H1 (cell line): ENCODE measurements around the gene WFIKKN1. TPM values are rescaled to one million over a fixed set of nuclear protein-coding genes. Genes with fewer than 3 reads are reported as not detected.

Source experiments
- CTCF ChIA-PET: fragments of 300-600 bp; sonication (Branson Sonifier 250); formaldehyde crosslinking; loops from one replicate; lab custom pipeline; 2021; ENCODE audit not compliant: partially characterized antibody; lab: Charles Lee
- POLR2A ChIA-PET: fragments of 300-600 bp; sonication (Branson Sonifier 250); formaldehyde crosslinking; loops from one replicate; lab custom pipeline; 2021; ENCODE audit warnings: inconsistent platforms; ENCODE audit not compliant: partially characterized antibody; lab: Charles Lee
- DNase-seq, 2 experiments: peaks; one replicate each; pipeline versions ENCODE4 v3.0.0 to v3.0.0-alpha.2; 2010 to 2022; ENCODE audit warnings: low spot score in 2 of 2, low read depth in 1 of 2, mixed read lengths in 1 of 2
- FAIRE-seq: peaks from 2 replicates; lab custom pipeline; 2011; peaks lifted over from hg19 to GRCh38; lab: Jason Lieb, UNC
- H2AFZ ChIP-seq: 2 replicates; pipeline ENCODE4 v1.8.1; 2012; ENCODE audit warnings: low read length, inconsistent platforms
- H2AK5ac ChIP-seq: 2 replicates; pipeline ENCODE4 v1.6.1; 2013; ENCODE audit warnings: low read depth, low read length
- H2BK120ac ChIP-seq: replicated peaks from 2 replicates; pipeline ENCODE3; 2013; ENCODE audit warnings: low read depth, low read length, inconsistent platforms
- H2BK12ac ChIP-seq: 2 replicates; pipeline ENCODE4 v1.6.1; 2013; ENCODE audit warnings: low read depth, low read length
- H2BK15ac ChIP-seq: 2 replicates; pipeline ENCODE4 v1.6.1; 2013; ENCODE audit warnings: low read length
- H2BK20ac ChIP-seq: 2 replicates; pipeline ENCODE4 v1.6.1; 2013; ENCODE audit warnings: low read length
- H2BK5ac ChIP-seq: 2 replicates; pipeline ENCODE4 v1.6.1; 2013; ENCODE audit warnings: low read depth, low read length
- H3K14ac ChIP-seq: 2 replicates; pipeline ENCODE4 v1.6.1; 2013; ENCODE audit warnings: inconsistent platforms; ENCODE audit not compliant: insufficient read length
- H3K18ac ChIP-seq: 2 replicates; pipeline ENCODE4 v1.6.1; 2013; ENCODE audit warnings: low read length; ENCODE audit errors: extremely low read depth
- H3K23ac ChIP-seq: 2 replicates; pipeline ENCODE4 v1.6.1; 2013; ENCODE audit warnings: inconsistent platforms; ENCODE audit not compliant: insufficient read length
- H3K23me2 ChIP-seq: 2 replicates; pipeline ENCODE4 v1.6.1; 2013; ENCODE audit warnings: low read depth, low read length
- H3K27ac ChIP-seq: 2 replicates; pipeline ENCODE4 v1.6.1; 2011; ENCODE audit warnings: low read depth, low read length, inconsistent platforms
- H3K27me3 ChIP-seq, 4 experiments: replicated peaks in 1 of 4; 1 replicate in 1 of 4; 2 replicates in 3 of 4; pipeline versions ENCODE4 v1.6.1 to v1.8.1; 2011 to 2013; ENCODE audit warnings: low read length in 3 of 4, mild to moderate bottlenecking in 3 of 4, inconsistent platforms in 2 of 4, mixed read lengths in 2 of 4, moderate library complexity in 1 of 4; ENCODE audit not compliant: control insufficient read depth in 3 of 4, insufficient read depth in 3 of 4; ENCODE audit errors: extremely low read depth in 1 of 4
- H3K36me3 ChIP-seq, 4 experiments: 2 replicates each; pipeline versions ENCODE4 v1.6.1 to v1.8.1; 2011 to 2013; ENCODE audit warnings: mild to moderate bottlenecking in 4 of 4, low read length in 3 of 4, moderate library complexity in 2 of 4, control low read depth in 1 of 4, inconsistent platforms in 1 of 4; ENCODE audit not compliant: insufficient read depth in 4 of 4, control insufficient read depth in 2 of 4
- H3K4ac ChIP-seq: replicated peaks from 2 replicates; pipeline ENCODE3; 2013; ENCODE audit warnings: low read length, low read depth, mixed read lengths, inconsistent platforms; ENCODE audit not compliant: insufficient read length
- H3K4me1 ChIP-seq, 4 experiments: replicated peaks in 1 of 4; 1 replicate in 1 of 4; 2 replicates in 3 of 4; pipeline versions ENCODE4 v1.6.1 to v1.8.1; 2011 to 2013; ENCODE audit warnings: low read length in 3 of 4, inconsistent platforms in 2 of 4, mixed read lengths in 1 of 4; ENCODE audit not compliant: insufficient read depth in 4 of 4, control insufficient read depth in 3 of 4
- H3K4me2 ChIP-seq, 2 experiments: 2 replicates each; pipeline versions ENCODE4 v1.6.1 to v1.8.1; 2011 to 2013; ENCODE audit warnings: low read depth in 2 of 2, low read length in 2 of 2, control low read depth in 1 of 2, inconsistent platforms in 1 of 2, mild to moderate bottlenecking in 1 of 2; ENCODE audit not compliant: insufficient read depth in 1 of 2
- H3K4me3 ChIP-seq, 4 experiments: fragments of 200-600, 300-600 bp in 1 of 4; sonication (generic), shearing (Covaris generic), sonication (Bioruptor Twin) in 1 of 4; 2 replicates each; pipeline versions ENCODE4 v1.5.1 to v1.8.1; 2011 to 2016; ENCODE audit warnings: low read length in 4 of 4, low read depth in 3 of 4, control low read depth in 2 of 4, inconsistent platforms in 2 of 4, mild to moderate bottlenecking in 2 of 4, mixed read lengths in 1 of 4, moderate library complexity in 1 of 4; ENCODE audit not compliant: insufficient read depth in 2 of 4; ENCODE audit errors: extremely low read depth in 1 of 4
- H3K56ac ChIP-seq: replicated peaks from 2 replicates; pipeline ENCODE3; 2013; ENCODE audit warnings: low read depth, mild to moderate bottlenecking, mixed read lengths, low read length, inconsistent platforms; ENCODE audit not compliant: insufficient read length
- H3K79me1 ChIP-seq: 2 replicates; pipeline ENCODE4 v1.6.1; 2013; ENCODE audit warnings: low read depth, low read length, control low read depth
- H3K79me2 ChIP-seq, 2 experiments: 2 replicates each; pipeline versions ENCODE4 v1.6.1 to v1.8.1; 2012 to 2013; ENCODE audit warnings: low read length in 2 of 2, mild to moderate bottlenecking in 2 of 2, inconsistent platforms in 1 of 2; ENCODE audit not compliant: insufficient read depth in 2 of 2, control insufficient read depth in 1 of 2
- H3K9ac ChIP-seq, 4 experiments: replicated peaks in 1 of 4; 1 replicate in 1 of 4; 2 replicates in 3 of 4; pipeline versions ENCODE4 v1.6.1 to v1.8.1; 2011 to 2013; ENCODE audit warnings: low read depth in 3 of 4, low read length in 3 of 4, control low read depth in 2 of 4, mild to moderate bottlenecking in 2 of 4, moderate library complexity in 2 of 4, inconsistent platforms in 1 of 4; ENCODE audit errors: extremely low read depth in 1 of 4
- H3K9me3 ChIP-seq, 2 experiments: 2 replicates each; pipeline versions ENCODE4 v1.6.1 to v1.8.1; 2012 to 2013; ENCODE audit warnings: mild to moderate bottlenecking in 2 of 2, moderate library complexity in 2 of 2, control low read depth in 1 of 2, inconsistent platforms in 1 of 2, low read depth in 1 of 2, low read length in 1 of 2, mixed read lengths in 1 of 2; ENCODE audit not compliant: insufficient read depth in 2 of 2
- H4K20me1 ChIP-seq, 2 experiments: replicated peaks in 1 of 2; 2 replicates each; pipeline versions ENCODE3 to v1.8.1; 2011 to 2013; ENCODE audit warnings: inconsistent platforms in 2 of 2, low read length in 2 of 2, mild to moderate bottlenecking in 1 of 2; ENCODE audit not compliant: insufficient read depth in 2 of 2, control insufficient read depth in 1 of 2
- H4K5ac ChIP-seq: 2 replicates; pipeline ENCODE4 v1.6.1; 2013; ENCODE audit warnings: low read length, low read depth, mixed read lengths, inconsistent platforms; ENCODE audit not compliant: insufficient read length
- H4K8ac ChIP-seq: 2 replicates; pipeline ENCODE4 v1.8.0; 2013; ENCODE audit warnings: mild to moderate bottlenecking, moderate library complexity, low read length, inconsistent platforms; ENCODE audit not compliant: insufficient read depth; ENCODE audit errors: extremely low read depth
- H4K91ac ChIP-seq: replicated peaks from 2 replicates; pipeline ENCODE3; 2013; ENCODE audit warnings: low read length, mixed read lengths, inconsistent platforms; ENCODE audit not compliant: insufficient read length
- BRCA1 ChIP-seq: IDR thresholded peaks from 2 replicates; pipeline ENCODE4 v1.6.1; 2012; ENCODE audit warnings: low read depth, low read length, improper control_type of control experiment
- CBX8 ChIP-seq: fragments of 300-800, 300-1000 bp; sonication (generic); IDR thresholded peaks from 2 replicates; pipeline ENCODE4 v1.7.1; 2016; ENCODE audit warnings: low read depth, low read length, borderline replicate concordance
- E2F6 ChIP-seq: IDR thresholded peaks from 2 replicates; pipeline ENCODE4 v1.6.1; 2012; ENCODE audit warnings: inconsistent platforms
- EZH2 ChIP-seq: fragments of 200-600 bp; sonication (generic); IDR thresholded peaks from 2 replicates; pipeline ENCODE4 v1.7.1; 2012; ENCODE audit warnings: low read depth, mild to moderate bottlenecking, moderate library complexity, low read length, inconsistent platforms; ENCODE audit not compliant: severe bottlenecking
- GTF2F1 ChIP-seq: IDR thresholded peaks from 2 replicates; pipeline ENCODE4 v1.6.1; 2012; ENCODE audit warnings: low read depth, low read length, improper control_type of control experiment, borderline replicate concordance
- HDAC2 ChIP-seq, 2 experiments: fragments of 300-600 bp in 1 of 2; sonication (generic) in 1 of 2; IDR thresholded peaks; 2 replicates each; pipeline ENCODE4 v1.6.1; 2011 to 2012; ENCODE audit warnings: low read depth in 2 of 2, low read length in 2 of 2, mild to moderate bottlenecking in 2 of 2, moderate library complexity in 2 of 2, borderline replicate concordance in 1 of 2, inconsistent platforms in 1 of 2
- PHF8 ChIP-seq: fragments of 200-600 bp; sonication (generic); conservative IDR thresholded peaks from 2 replicates; pipeline ENCODE4 v1.7.1; 2012; ENCODE audit warnings: low read depth, mild to moderate bottlenecking, inconsistent platforms, low read length, moderate library complexity
- POU5F1 ChIP-seq: IDR thresholded peaks from 2 replicates; pipeline ENCODE4 v1.6.1; 2011; ENCODE audit warnings: low read depth, mild to moderate bottlenecking, low read length, moderate library complexity
- SIRT6 ChIP-seq: IDR thresholded peaks from one replicate; pipeline ENCODE4 v1.7.1; 2012; ENCODE audit warnings: low read length, inconsistent platforms
- SP1 ChIP-seq: IDR thresholded peaks from 2 replicates; pipeline ENCODE4 v1.6.1; 2011; ENCODE audit warnings: low read depth, low read length
- SUZ12 ChIP-seq: fragments of 200-600 bp; sonication (generic); IDR thresholded peaks from 2 replicates; pipeline ENCODE4 v1.6.1; 2012; ENCODE audit warnings: mild to moderate bottlenecking, inconsistent platforms, low read length, moderate library complexity, mixed read lengths
- WGBS, 2 experiments: shearing (Covaris generic) in 1 of 2; methylation state at CpG; one replicate each; pipeline versions ENCODE4 v1.1.6 to v1.1.7; 2013 to 2015; ENCODE audit warnings: low lambda C conversion rate in 2 of 2, mixed read lengths in 2 of 2, inconsistent platforms in 1 of 2, low coverage in 1 of 2, missing lambda C conversion rate in 1 of 2; ENCODE audit not compliant: insufficient replicate concordance in 2 of 2, insufficient coverage in 1 of 2, insufficient read length in 1 of 2; ENCODE audit errors: extremely low coverage in 1 of 2, missing lambda C conversion rate in 1 of 2; 5-methylcytosine and 5-hydroxymethylcytosine counted together
- polyA plus RNA-seq, 7 experiments: library from polyadenylated mRNA; depleted of rRNA in 3 of 7; stranded (reverse) in 5 of 7; unstranded in 2 of 7; fragments of >200 nt in 5 of 7; fragments of 200-250 nt in 2 of 7; gene quantifications; 1 replicate in 5 of 7; 2 replicates in 1 of 7; 4 replicates in 1 of 7; pipeline versions ENCODE4 v1.2.1 to v1.2.3, GENCODE V29; 2011 to 2013; ENCODE audit warnings: missing spikeins in 2 of 7, mixed read lengths in 2 of 7
- total RNA-seq: library from RNA; stranded (reverse); fragmentation: NEBNext Ultra II Directional; extraction: Animal tissue kit (Norgen Biotek cat#: 25700); gene quantifications from 2 replicates; pipeline ENCODE4 v1.2.1, GENCODE V29; 2021
- TF ChIP-seq, protein P1 (sequence below): IDR thresholded peaks from 2 replicates; pipeline ENCODE4 v1.6.1; 2011; ENCODE audit warnings: low read depth, mild to moderate bottlenecking, low read length; ENCODE audit not compliant: insufficient read depth

Gene WFIKKN1
- total and polyA plus RNA-seq, 2 of the 8 experiments (the other 6 are each of a cell fraction or from before 2014, with no cell fraction given): 11.4 to 15.8 TPM

GRCh38 chr16:669666-670065 lies 38.9 kb downstream of the WFIKKN1 start:
- Histone ChIP-seq H2BK20ac (no peak overlapping the region), H2AFZ (no peak overlapping the region), H3K23me2 (peaks cover 5% of the 10 kb centered on the region; the same call in 1 of the 2 replicates), H3K18ac (no peak overlapping the region), H4K91ac (no peak overlapping the region), H4K5ac (no peak overlapping the region), H2BK120ac (no peak overlapping the region), H3K27ac (no peak overlapping the region), H3K56ac (no peak overlapping the region), H2BK15ac (no peak overlapping the region), H3K4me1 (peaks cover 0 to 10% (median 8%) of the 10 kb centered on the region in 4 experiments; a peak in 6 of 7 replicates), H3K23ac (no peak overlapping the region), H3K79me2 (peaks cover 0 to 13% of the 10 kb centered on the region in 2 experiments; a peak in 1 of 4 replicates), H3K14ac (no peak overlapping the region), H3K9me3 (no peaks in the 10 kb centered on the region), H4K8ac (no peak overlapping the region), H3K4ac (no peak overlapping the region), H2BK5ac (no peak overlapping the region), H3K27me3 (no peaks in the 10 kb centered on the region), H3K4me3 (no peak overlapping the region), H4K20me1 (peaks cover 5 to 30% of the 10 kb centered on the region in 2 experiments), H2BK12ac (no peak overlapping the region), H3K79me1 (peaks cover 13% of the 10 kb centered on the region), H3K4me2 (peak overlapping the region in 1 of 2 experiments; percentile 46; a peak in 1 of 4 replicates), H3K36me3 (peaks cover 14 to 44% (median 33%) of the 10 kb centered on the region in 4 experiments), H3K9ac (no peak overlapping the region), H2AK5ac (no peak overlapping the region)
- ChIA-PET POLR2A (interaction anchor here (17.4 kb wide), 1 partner anchor 9 kb away, joined by 214 read pairs; the partner anchor contains the start of genes JMJD8, RHBDL1 and STUB1), CTCF (interaction anchor here (1.3 to 12.0 kb wide), 3 partner anchors 18 to 144 kb away, joined by 3 to 104 read pairs (median 75); partner anchors contain the start of genes WDR24 and WDR90)
- FAIRE-seq (no peak), DNase-seq (no peak)
- WGBS, 2 experiments: 83% methylated on average over 10 of the region's 13 CpGs; no CpG with 5 or more reads in 1 of the 2 experiments
- no peak for TF ChIP-seq GTF2F1
- no peak for TF ChIP-seq SP1
- no peak for TF ChIP-seq BRCA1
- TF ChIP-seq, protein P1, sequence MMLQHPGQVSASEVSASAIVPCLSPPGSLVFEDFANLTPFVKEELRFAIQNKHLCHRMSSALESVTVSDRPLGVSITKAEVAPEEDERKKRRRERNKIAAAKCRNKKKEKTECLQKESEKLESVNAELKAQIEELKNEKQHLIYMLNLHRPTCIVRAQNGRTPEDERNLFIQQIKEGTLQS: no peak
- TF ChIP-seq E2F6: no peak
- no peak for TF ChIP-seq SUZ12
- TF ChIP-seq HDAC2 (IDR thresholded peaks at IDR 0.05; ENCODE audit: borderline replicate concordance in 1 of 2, low read depth in 2 of 2, low read length in 2 of 2): no peak
- no peak for TF ChIP-seq POU5F1
- no peak for TF ChIP-seq EZH2
- TF ChIP-seq PHF8: no peak
- TF ChIP-seq SIRT6: no peak
- TF ChIP-seq CBX8: no peak
